Activated T-cell treated with anti-CD3 and anti-CD28 coated beads, Interleukin-2, amount 50 U/mL, for 24 hours (primary cell): Measurements from ENCODE around the gene ARHGEF16.

Source experiments
- DNase-seq: peaks from one replicate; pipeline ENCODE4 v3.0.0-alpha.2; 2020
- H3K27ac Mint-ChIP-seq: 2 replicates; pipeline ENCODE4 v1.8.0; 2020; ENCODE audit warnings: mild to moderate bottlenecking, mixed read lengths
- H3K27me3 Mint-ChIP-seq: 2 replicates; pipeline ENCODE4 v1.8.0; 2020; ENCODE audit warnings: mixed read lengths
- H3K36me3 Mint-ChIP-seq: 2 replicates; pipeline ENCODE4 v1.8.0; 2020; ENCODE audit warnings: low read depth, mixed read lengths
- H3K4me1 Mint-ChIP-seq: 2 replicates; pipeline ENCODE4 v1.8.0; 2020; ENCODE audit warnings: low read depth, mixed read lengths
- H3K4me3 Mint-ChIP-seq: 2 replicates; pipeline ENCODE4 v1.8.0; 2020; ENCODE audit warnings: mild to moderate bottlenecking, moderate library complexity, mixed read lengths
- H3K9me3 Mint-ChIP-seq: 2 replicates; pipeline ENCODE4 v1.8.0; 2020; ENCODE audit warnings: mixed read lengths

ARHGEF16 gene

GRCh38 chr1:3518756-3519155 is 64.3 kb downstream of the ARHGEF16 start:
- H3K4me1 Mint-ChIP-seq: no peaks in the 10 kb centered on the region
- H3K9me3 Mint-ChIP-seq: no peaks in the 10 kb centered on the region
- DNase-seq: no peak
- no peak overlapping the region for H3K4me3 Mint-ChIP-seq
- no peaks in the 10 kb centered on the region for H3K27me3 Mint-ChIP-seq
- H3K36me3 Mint-ChIP-seq: no peaks in the 10 kb centered on the region
- no peak overlapping the region for H3K27ac Mint-ChIP-seq

GRCh38 chr1:3519301-3519885 is 64.9 kb downstream of the ARHGEF16 start:
- Mint-ChIP-seq H3K36me3 (no peaks in the 10 kb centered on the region), H3K27me3 (no peaks in the 10 kb centered on the region)

DNA sequence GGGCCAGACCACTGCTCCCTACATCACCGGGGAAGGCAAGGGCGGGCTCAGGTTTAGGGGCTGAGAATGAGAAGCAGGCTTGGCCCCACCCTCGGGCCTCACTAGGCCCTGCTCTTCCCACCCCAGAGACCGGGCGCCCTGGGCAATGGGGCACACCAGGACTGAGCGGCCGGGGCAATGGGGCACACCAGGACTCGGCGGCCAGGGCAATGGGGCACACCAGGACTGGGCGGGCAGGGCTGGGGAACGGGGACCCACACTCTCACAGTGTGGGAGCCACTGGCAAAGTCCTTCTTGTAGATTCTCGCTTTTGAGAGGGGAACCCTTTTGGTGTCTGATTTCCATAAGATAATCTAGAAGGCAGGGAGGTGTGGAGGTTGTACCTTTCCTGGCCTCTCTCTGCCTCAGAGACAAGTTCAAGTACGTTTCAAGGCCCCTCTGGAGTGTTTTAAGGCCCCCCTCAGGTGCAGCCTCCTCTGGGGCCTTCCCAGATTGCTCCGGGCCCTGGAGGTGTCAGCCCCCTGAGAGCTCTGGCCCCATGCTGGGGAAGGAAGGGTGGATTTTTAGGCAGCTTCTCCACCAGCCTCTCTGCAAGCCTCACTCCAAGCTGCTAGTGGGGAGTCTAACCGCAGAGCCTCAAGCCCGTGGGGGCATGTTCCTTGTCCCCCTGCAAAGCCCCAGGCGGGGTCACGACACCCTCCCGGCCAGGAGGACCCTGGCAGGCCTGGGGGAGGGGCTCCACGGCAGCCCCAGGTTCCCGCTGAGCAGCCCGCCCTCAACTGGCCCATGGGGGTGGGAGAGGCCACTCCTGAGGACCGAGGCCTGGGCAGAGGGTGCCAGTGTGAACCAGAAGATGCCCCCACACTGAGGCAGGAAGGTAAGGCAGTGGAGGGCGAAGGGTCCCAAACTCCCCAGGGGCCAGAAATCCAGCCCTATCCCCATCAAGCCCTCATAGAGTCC is 66.2 kb downstream of the ARHGEF16 start:
- DNase-seq: no peak
- Mint-ChIP-seq H3K27ac (no peak overlapping the region), H3K4me3 (no peak overlapping the region), H3K9me3 (no peaks in the 10 kb centered on the region), H3K36me3 (no peaks in the 10 kb centered on the region), H3K4me1 (no peaks in the 10 kb centered on the region), H3K27me3 (no peaks in the 10 kb centered on the region)

More at GRCh38 chr1:3519301-3519885, 64.9 kb downstream of the ARHGEF16 start:
- DNase-seq: no peak
- Mint-ChIP-seq H3K27ac (no peak overlapping the region), H3K4me1 (no peaks in the 10 kb centered on the region), H3K9me3 (no peaks in the 10 kb centered on the region), H3K4me3 (no peak overlapping the region)

- DNase-seq: no peak
- Mint-ChIP-seq H3K4me3 (no peak overlapping the region), H3K36me3 (no peaks in the 10 kb centered on the region), H3K4me1 (no peaks in the 10 kb centered on the region), H3K27me3 (no peaks in the 10 kb centered on the region), H3K27ac (no peak overlapping the region), H3K9me3 (no peaks in the 10 kb centered on the region)
These were observed 67.0 kb downstream of the ARHGEF16 start for GRCh38 chr1:3521426-3521825.

DNA sequence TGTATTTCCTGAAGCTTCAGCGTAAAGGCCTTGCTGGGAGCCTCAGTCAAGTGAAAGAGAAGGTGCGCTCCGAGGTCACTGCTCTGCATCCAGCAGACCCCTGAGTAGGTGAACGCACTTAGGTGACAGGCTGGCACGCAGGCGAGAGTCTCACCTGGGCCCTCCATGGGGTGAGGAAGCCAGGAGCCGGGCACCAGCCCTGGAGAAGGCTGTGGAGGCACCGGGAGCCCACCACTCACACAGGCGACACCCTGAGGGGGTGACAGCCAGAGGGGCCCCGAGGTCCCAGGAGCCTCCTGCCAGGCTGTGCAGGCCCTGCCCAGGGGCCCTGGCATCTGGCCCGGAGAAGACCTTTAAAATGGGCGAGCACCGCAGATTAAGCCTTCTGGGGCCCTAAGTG is 67.6 kb downstream of the ARHGEF16 start:
- Mint-ChIP-seq H3K4me1 (no peaks in the 10 kb centered on the region), H3K4me3 (no peak overlapping the region), H3K36me3 (no peaks in the 10 kb centered on the region), H3K27me3 (no peaks in the 10 kb centered on the region), H3K9me3 (no peaks in the 10 kb centered on the region), H3K27ac (no peak overlapping the region)
- no peak for DNase-seq

GRCh38 chr1:3522564-3523265 is 68.2 kb downstream of the ARHGEF16 start:
- DNase-seq: no peak
- H3K9me3 Mint-ChIP-seq: no peaks in the 10 kb centered on the region
- H3K36me3 Mint-ChIP-seq: no peaks in the 10 kb centered on the region
- H3K27ac Mint-ChIP-seq: no peak overlapping the region
- no peak overlapping the region for H3K4me3 Mint-ChIP-seq
- no peaks in the 10 kb centered on the region for H3K27me3 Mint-ChIP-seq
- no peaks in the 10 kb centered on the region for H3K4me1 Mint-ChIP-seq

GRCh38 chr1:3523980-3524379 is 69.5 kb downstream of the ARHGEF16 start:
- Mint-ChIP-seq H3K9me3 (no peaks in the 10 kb centered on the region), H3K4me1 (no peaks in the 10 kb centered on the region), H3K27me3 (no peaks in the 10 kb centered on the region), H3K36me3 (no peaks in the 10 kb centered on the region), H3K27ac (no peak overlapping the region), H3K4me3 (no peak overlapping the region)
- DNase-seq: no peak

DNA sequence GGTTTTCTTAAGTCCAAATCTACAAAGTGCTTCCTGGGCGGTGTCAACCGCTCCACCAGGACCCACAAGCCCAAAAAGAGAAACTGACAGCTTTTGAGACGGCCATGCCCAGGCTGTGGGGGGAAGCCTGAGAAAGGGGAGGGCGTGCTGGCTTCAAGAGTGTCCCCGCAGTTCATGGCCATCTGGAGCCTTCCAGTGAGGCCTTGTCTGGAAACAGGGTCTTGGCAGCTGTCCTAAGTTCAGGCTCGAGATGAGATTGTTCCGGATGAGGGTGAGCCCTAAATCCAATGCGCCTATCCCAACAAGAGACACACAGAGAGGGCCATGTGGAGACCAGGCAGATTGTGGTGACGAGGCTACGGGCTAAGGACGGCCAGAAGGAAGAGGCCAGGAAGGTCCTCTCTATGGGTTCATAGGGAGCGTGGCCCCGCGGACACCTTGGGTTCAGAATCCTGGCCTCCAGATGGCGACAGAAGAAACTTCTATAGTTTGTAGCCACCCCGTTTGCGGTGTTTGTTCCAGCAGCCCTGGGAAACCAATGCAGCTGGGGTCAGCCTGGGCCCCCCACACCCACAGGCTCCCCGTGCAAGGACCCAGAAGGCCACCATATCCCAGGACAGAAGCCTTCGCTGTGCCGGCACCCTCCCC is 70.2 kb downstream of the ARHGEF16 start:
- Mint-ChIP-seq H3K36me3 (no peaks in the 10 kb centered on the region), H3K27me3 (no peaks in the 10 kb centered on the region), H3K4me1 (peaks cover 6% of the 10 kb centered on the region), H3K27ac (no peak overlapping the region), H3K9me3 (no peaks in the 10 kb centered on the region), H3K4me3 (no peak overlapping the region)
- no peak for DNase-seq

GRCh38 chr1:3525551-3526482 is 71.4 kb downstream of the ARHGEF16 start:
- Mint-ChIP-seq H3K4me3 (no peak overlapping the region), H3K27me3 (no peaks in the 10 kb centered on the region), H3K27ac (no peak overlapping the region)

GRCh38 chr1:3527774-3528173 is 73.3 kb downstream of the ARHGEF16 start:
- Mint-ChIP-seq H3K36me3 (no peaks in the 10 kb centered on the region), H3K9me3 (no peaks in the 10 kb centered on the region), H3K27me3 (no peaks in the 10 kb centered on the region), H3K27ac (no peak overlapping the region), H3K4me1 (peaks cover 18% of the 10 kb centered on the region), H3K4me3 (no peak overlapping the region)
- no peak for DNase-seq

More at GRCh38 chr1:3525551-3526482, 71.4 kb downstream of the ARHGEF16 start:
- Mint-ChIP-seq H3K9me3 (no peaks in the 10 kb centered on the region), H3K4me1 (peaks cover 16% of the 10 kb centered on the region), H3K36me3 (no peaks in the 10 kb centered on the region)
- no peak for DNase-seq

DNA sequence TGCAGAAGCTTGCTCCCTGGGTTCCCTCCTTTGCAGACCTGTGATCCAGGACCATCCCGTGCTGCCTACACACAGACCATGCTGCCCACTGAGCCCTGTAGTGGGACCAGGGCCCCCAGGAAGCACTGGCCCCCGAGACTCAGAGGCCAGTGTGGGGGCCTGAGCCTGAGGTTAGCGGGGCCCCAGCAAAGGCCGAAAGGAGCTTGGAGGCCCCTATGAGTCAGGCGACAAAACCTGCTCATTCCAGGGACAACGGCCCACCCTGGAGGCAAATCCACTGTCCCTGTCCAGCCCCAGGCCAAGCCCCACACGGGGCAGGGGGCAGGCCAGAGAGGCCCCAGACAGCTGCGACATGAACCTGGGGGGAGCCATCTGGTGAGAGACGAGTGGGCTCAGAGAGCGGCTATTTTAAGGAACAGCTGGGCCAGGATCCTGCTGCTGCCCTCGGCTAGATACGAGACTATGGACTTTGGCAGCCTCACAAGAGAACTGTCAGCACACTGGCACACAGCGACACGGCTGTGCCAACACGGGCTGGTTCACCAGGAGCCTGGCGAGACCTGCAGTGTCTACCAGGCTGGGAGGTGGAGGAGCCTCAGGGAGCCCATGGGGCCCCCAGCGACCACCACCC is 74.7 kb downstream of the ARHGEF16 start:
- no peak for DNase-seq
- peak overlapping the region; percentile 72 for H3K4me3 Mint-ChIP-seq

GRCh38 chr1:3530086-3530925 is 75.8 kb downstream of the ARHGEF16 start:
- H3K9me3 Mint-ChIP-seq: no peaks in the 10 kb centered on the region
- DNase-seq: no peak
- H3K27me3 Mint-ChIP-seq: no peaks in the 10 kb centered on the region
- H3K27ac Mint-ChIP-seq: peak overlapping the region; percentile 6
- H3K4me1 Mint-ChIP-seq: peaks cover 18% of the 10 kb centered on the region
- H3K4me3 Mint-ChIP-seq: peak overlapping the region; percentile 72
- H3K36me3 Mint-ChIP-seq: no peaks in the 10 kb centered on the region

More for the DNA sequence above, 74.7 kb downstream of the ARHGEF16 start:
- no peaks in the 10 kb centered on the region for H3K36me3 Mint-ChIP-seq
- no peaks in the 10 kb centered on the region for H3K27me3 Mint-ChIP-seq
- H3K27ac Mint-ChIP-seq: no peak overlapping the region
- H3K4me1 Mint-ChIP-seq: peaks cover 18% of the 10 kb centered on the region
- no peaks in the 10 kb centered on the region for H3K9me3 Mint-ChIP-seq
